Ramos (cell line): Measurements from ENCODE around the gene TAF11L4.
"Not testable (repeated sequence)": the region's sequence is repeated elsewhere in the genome, so short reads cannot be mapped to it uniquely, and the experiment has no call there.

Experiments used
- in situ Hi-C: fragments of 300-500 bp; cut with MboI; formaldehyde crosslinking; loops from one replicate; pipeline ENCODE4 v1.14.3; 2022; ENCODE audit warnings: low sequenced_read_pairs; ENCODE audit not compliant: unreplicated experiment

Gene TAF11L4

DNA sequence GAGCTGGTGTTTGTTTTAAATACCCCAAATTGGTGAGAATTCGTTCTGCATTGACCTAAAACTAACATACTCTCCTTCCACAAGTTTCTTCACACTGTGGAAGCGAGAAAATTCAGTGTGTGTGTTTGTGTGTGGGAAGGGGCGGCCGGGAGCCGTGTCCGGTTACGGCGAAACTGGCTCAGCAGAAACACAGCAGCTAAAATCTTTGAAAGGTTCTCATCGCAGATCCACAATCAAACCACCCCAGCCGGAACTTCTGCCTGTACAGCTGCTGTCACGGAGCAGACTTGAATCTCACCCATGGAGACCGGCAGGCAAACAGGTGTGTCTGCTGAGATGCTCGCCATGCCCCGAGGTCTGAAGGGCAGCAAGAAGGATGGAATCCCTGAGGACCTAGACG is at the start of gene TAF11L4:
TSS of gene TAF11L4 (plus strand) at position 301 of the 400 bp plus-strand sequence.
- in situ Hi-C loops = not testable (repeated sequence)

DNA sequence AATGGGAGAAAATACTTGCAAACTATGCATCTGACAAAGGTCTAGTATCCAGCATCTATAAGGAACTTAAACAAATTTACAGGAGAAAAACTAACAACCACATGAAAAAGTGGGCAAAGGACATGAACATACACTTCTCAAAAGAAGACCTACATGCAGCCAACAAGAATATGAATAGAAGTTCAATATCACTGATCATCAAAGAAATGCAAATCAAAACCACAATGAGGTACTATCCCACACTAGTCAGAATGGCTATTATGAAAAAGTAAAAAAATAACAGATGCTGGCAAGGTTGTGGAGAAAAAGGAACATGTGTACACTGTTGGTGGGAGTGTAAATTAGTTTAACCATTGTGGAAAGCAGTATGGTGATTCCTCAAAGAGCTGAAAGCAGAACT is 46.5 kb upstream of the TAF11L4 start:
- in situ Hi-C loops = not testable (repeated sequence)

DNA sequence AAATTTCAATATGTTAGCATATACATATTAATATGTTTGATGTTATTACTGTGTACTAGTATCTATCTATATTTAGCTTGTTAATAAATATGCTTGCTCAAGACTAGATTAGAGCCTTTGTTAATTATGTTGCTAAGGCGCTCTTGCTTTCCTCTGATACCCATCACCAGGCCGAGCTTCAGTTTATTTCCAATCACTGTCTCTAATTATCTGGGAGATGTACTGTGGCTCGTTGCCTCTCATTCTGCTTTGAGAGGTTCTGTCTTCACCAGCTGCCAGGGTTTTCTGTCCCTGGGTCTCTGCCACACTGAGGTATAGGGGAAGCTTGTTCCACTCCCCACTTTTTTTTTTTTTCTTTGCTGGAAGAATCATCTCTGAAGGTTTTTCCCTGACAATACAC is 44.6 kb upstream of the TAF11L4 start:
- in situ Hi-C loops = no loop called here

DNA sequence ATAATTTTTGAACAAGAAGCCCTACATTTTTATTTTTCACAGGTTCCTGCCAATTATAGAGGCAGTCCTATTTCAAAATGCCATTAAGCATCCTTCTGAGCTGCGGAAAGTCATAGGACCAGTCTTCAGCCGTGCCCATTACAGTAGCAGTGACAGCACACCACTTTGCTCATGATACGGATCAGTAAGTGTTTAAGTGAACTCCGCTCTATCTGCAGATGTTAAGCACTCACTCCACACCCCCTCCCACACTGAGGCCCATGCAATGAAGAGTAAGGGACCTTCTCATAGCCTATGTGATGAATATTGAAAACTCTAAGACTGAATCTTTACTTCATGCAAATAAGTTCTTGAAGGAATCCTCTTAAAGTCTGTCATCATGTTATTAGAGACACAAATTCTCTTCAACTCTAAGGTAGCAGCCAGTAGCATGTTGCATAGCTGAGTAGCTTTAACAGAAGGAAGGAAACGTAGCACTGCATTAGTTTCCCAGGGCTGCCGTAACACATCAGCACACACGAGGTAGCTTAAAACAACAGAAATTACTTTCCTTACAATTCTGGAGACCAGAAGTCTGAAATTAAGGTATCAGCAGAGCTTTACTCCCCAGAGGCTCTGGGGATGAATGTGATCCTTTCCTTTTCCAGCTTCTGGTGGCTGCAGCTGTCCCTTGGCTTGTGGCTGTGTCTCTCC is 43.9 kb upstream of the TAF11L4 start:
- in situ Hi-C loops = no loop called here

DNA sequence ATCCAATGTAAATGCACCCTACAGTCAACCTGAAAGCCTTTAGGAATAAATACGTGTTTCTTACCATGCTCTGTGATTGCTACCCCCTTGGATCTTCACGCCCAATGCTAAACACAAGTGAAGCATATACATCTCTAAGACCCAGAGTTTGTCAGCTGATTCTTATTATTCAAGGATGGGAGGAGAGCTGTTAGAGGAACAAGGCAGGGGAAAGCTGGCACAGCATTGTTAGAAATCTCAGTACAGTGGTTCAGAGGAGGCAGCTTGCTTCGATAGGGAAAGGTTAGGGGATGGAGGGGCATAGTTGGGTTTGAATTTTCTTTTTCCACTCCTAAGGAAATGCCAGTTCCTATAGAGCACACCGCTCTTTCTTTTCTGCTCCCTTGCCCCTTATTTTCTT is 40.2 kb upstream of the TAF11L4 start:
- in situ Hi-C loops = no loop called here

DNA sequence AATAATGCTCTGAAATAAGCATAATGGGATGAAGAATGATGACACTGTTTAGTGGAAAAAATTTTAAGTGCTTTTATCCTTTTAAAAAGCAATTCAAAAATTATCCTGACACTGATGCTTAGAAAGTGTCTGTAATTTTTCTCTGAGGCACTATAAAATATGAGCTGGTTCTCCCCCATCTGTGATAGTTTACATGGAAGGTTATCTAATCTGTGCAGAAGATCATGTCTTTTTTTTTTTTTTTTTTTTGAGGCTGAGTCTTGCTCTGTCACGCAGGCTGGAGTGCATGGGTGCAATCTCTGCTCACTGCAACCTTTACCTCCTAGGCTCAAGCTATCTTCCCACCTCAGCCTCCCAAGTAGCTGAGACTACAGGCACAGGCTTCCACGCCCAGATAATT is 38.8 kb upstream of the TAF11L4 start:
- in situ Hi-C loops = no loop called here

DNA sequence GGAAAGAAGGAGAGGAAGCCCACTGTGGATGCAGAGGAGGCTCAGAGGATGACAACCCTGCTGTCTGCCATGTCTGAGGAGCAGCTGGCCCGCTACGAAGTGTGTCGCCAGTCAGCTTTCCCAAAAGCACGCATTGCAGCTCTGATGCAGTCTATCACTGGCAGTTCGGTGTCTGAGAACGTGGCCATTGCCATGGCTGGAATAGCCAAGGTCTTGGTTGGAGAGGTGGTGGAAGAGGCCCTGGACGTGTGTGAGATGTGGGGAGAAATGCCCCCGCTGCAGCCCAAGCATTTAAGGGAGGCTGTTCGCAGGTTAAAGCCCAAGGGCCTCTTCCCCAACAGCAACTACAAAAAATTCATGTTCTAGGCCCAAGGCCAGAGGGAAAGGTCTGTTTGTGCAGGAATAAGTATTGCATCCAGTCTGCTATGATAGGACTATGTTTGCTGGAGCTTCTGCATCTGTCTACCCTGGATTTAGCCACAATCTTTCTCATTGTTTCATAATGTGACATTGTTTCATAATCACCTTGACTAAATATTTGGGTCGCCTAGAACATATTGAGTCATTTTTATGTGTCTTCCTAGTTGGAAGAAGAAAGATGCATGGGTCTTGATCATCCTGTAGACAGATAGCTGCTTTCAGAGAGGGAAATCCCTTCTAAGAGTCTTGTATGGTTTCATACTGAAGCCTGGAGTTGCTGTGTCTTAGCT is 35.0 kb upstream of the TAF11L4 start:
- in situ Hi-C loops = not testable (repeated sequence)

DNA sequence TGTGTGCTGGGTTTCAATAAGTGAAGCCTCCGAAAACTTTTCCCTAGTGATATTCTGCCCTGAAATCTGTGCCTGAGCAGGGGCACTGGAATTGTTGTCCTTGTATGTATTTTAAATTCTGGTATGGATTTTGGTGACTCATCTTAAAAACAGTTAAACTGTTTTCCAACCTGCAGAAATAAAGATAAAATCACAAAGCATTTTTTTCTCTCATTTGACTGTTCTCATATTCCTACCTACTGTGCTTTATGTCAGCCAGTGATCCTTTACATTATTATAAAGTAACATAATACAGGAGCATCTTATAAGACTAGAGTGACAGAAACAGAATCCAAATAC is 34.5 kb upstream of the TAF11L4 start:
- in situ Hi-C loops = no loop called here

DNA sequence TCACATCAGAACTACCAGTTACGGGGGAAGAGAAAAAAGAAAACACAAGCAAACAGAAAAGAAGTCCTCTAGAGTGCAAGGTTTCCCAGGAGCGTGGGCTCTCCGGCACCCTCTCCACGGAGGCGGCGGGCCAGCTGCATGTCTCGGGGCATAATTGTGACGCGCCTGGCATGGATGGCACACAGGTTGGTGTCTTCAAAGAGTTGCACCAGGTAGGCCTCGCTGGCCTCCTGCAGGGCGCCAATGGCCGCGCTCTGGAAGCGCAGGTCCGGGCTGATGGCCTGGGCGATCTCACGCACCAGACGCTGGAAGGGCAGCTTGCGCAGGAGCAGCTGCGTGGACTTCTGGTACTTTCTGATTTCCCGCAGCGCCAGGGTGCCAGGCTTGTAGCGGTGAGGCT is 30.3 kb upstream of the TAF11L4 start:
- in situ Hi-C loops = not testable (repeated sequence)

DNA sequence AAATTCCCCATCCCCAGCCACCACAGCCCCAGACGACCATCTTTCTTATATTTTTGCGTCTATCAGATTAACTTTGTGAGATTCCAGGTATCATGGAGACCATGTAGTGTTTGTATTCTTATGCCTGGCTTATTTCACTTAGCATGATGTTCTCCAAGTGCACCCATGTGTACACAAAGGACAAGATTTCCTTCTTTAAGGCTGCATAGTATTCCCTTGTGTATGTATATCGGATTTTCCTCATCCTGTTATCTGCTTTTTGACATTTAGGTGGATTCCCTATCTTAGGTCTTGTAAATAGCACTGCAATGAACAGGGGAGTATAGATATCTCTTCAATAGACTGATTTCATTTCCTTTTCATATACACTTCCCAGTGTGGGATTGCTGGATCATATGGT is 28.8 kb upstream of the TAF11L4 start:
- in situ Hi-C loops = no loop called here

DNA sequence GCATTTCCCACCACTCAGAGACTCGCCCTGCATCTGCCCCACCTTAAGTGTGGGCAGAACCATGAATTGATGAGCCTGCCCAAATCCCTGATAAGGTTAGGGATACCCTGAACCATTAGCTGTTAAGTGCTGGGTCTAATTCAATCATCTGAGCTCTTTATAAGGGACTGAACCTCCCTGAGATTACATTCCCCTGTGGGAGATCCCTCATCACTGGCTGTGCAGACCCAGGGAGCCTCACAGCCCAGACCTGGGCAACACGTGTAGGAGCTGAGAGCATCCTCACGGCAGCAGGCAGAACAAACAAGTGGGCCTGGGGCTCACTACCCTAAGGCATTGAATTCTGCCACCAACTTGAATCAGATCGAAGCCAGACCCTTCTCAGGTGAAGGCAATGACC is 24.2 kb upstream of the TAF11L4 start:
- in situ Hi-C loops = no loop called here

DNA sequence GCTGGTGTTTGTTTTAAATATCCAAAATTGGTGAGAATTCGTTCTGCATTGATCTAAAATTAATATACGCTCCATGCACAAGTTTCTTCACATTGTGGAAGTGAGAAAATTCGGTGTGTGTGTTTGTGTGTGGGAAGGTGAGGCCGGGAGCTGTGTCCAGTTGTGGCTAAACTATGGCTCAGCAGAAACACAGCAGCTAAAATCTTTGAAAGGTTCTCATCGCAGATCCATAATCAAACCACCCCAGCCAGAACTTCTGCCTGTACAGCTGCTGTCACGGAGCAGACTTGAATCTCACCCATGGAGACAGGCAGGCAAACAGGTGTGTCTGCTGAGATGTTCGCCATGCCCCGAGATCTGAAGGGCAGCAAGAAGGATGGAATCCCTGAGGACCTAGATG is 23.7 kb upstream of the TAF11L4 start, which contains the start of gene TAF11L2:
TSS of gene TAF11L2 (plus strand) at position 301 of the 400 bp plus-strand sequence.
- in situ Hi-C loops = not testable (repeated sequence)

DNA sequence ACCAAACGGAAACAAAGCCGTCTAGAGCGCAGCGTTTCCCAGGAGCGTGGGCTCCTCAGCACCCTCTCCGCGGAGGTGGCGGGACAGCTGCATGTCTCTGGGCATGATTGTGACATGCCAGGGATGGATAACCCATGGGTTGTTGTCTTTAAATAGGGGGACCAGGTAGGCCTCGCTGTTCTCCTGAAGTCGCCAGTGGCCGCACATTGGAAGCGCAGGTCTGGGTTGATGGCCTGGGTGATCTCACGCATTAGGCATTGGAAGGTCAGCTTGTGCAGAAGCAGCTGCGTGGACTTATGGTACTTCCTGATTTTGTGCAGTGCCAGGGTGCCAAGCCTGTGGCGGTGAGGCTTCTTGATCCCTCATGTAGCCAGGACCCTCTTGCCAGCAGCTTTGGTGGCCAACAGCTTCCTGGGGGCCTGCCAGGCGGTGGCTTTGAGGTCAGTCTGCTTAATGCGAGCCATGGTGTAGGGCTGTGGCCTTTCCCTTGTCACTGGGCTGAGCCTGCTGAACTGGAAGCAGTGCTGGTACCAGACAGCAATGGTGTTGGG is 9.8 kb upstream of the TAF11L4 start:
- in situ Hi-C loops = no loop called here

DNA sequence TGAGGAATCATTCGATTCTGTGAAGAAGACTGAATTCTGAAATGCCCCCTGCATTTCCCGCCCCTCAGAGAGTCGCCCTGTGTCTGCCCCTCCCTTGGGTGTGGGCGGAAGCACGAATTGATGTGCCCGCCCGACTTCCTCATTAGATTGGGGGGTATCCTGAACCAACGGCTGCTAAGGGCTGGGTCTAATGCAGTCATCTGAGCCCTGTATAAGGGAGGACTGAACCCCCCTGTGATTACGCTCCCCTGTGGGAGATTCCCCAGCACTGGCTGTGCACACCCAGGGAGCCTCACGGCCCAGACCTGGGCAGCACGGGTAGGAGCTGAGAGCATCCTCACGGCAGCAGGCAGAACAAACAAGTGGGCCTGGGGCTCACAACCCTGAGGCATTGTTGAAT is 4.1 kb upstream of the TAF11L4 start:
- in situ Hi-C loops = not testable (repeated sequence)

DNA sequence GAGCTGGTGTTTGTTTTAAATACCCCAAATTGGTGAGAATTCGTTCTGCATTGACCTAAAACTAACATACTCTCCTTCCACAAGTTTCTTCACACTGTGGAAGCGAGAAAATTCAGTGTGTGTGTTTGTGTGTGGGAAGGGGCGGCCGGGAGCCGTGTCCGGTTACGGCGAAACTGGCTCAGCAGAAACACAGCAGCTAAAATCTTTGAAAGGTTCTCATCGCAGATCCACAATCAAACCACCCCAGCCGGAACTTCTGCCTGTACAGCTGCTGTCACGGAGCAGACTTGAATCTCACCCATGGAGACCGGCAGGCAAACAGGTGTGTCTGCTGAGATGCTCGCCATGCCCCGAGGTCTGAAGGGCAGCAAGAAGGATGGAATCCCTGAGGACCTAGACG is 3.5 kb upstream of the TAF11L4 start, which contains the start of gene TAF11L3:
TSS of gene TAF11L3 (plus strand) at position 301 of the 400 bp plus-strand sequence.
- in situ Hi-C loops = not testable (repeated sequence)

DNA sequence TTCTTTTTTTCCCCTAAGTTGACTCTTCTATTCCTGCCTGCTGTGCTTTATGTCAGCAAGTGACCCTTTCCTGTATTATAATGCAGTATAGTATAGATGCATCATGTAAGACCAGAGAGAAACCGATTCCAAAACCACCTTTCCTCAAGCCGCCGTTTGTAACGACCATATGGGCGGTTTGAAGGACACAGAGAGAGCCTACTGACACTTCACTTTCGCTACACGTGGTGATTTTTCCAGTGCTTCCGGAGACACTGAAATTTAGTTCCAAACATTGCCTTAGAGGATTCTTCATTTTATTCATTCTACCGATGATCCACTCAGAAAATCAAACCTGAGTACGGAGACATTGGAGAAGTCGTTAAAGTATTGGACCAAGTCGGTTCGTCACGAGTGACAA is 2.1 kb upstream of the TAF11L4 start:
- in situ Hi-C loops = not testable (repeated sequence)

DNA sequence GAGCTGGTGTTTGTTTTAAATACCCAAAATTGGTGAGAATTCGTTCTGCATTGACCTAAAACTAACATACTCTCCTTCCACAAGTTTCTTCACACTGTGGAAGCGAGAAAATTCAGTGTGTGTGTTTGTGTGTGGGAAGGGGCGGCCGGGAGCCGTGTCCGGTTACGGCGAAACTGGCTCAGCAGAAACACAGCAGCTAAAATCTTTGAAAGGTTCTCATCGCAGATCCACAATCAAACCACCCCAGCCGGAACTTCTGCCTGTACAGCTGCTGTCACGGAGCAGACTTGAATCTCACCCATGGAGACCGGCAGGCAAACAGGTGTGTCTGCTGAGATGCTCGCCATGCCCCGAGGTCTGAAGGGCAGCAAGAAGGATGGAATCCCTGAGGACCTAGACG is 3.3 kb downstream of the TAF11L4 start, which contains the start of gene TAF11L5:
TSS of gene TAF11L5 (plus strand) at position 301 of the 400 bp plus-strand sequence.
- in situ Hi-C loops = not testable (repeated sequence)

DNA sequence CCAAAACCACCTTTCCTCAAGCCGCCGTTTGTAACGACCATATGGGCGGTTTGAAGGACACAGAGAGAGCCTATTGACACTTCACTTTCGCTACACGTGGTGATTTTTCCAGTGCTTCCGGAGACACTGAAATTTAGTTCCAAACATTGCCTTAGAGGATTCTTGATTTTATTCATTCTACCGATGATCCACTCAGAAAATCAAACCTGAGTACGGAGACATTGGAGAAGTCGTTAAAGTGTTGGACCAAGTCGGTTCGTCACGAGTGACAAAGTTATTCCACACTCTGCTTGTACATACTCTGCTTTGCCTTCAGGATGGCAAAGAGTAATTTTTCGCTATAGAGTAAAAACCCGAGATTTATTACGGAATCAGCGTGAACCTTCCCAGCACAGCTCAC is 4.9 kb downstream of the TAF11L4 start:
- in situ Hi-C loops = not testable (repeated sequence)

DNA sequence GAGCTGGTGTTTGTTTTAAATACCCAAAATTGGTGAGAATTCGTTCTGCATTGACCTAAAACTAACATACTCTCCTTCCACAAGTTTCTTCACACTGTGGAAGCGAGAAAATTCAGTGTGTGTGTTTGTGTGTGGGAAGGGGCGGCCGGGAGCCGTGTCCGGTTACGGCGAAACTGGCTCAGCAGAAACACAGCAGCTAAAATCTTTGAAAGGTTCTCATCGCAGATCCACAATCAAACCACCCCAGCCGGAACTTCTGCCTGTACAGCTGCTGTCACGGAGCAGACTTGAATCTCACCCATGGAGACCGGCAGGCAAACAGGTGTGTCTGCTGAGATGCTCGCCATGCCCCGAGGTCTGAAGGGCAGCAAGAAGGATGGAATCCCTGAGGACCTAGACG is 6.8 kb downstream of the TAF11L4 start, which contains the start of gene TAF11L6:
TSS of gene TAF11L6 (plus strand) at position 301 of the 400 bp plus-strand sequence.
- in situ Hi-C loops = not testable (repeated sequence)
